Measurements from ENCODE around the gene MSX1. TPM values are rescaled to one million over a fixed set of nuclear protein-coding genes. Genes with fewer than 3 reads are reported as not detected.

The MSX1 gene
- polyA plus RNA-seq, 1 donor (not counting 4 experiments of a cell fraction or from before 2014, with no cell fraction given): not detected

- no peaks in the 10 kb centered on the region for H3K9me3 ChIP-seq (ENCODE audit: control insufficient read depth, low read depth, low read length)
- H2AFZ ChIP-seq (ENCODE audit: control insufficient read depth, low read length): no peak overlapping the region
- dilution Hi-C loops (cut with MboI; ENCODE audit: extremely low pct_ligation_motif_present, low sequenced_read_pairs): no loop called here
- H3K9me1 ChIP-seq (ENCODE audit: control insufficient read depth, extremely low read depth, insufficient read depth, low read length): no peaks in the 10 kb centered on the region
- H3K79me2 ChIP-seq (ENCODE audit: control insufficient read depth, insufficient read depth, low read length): no peaks in the 10 kb centered on the region
- H3K27ac ChIP-seq (ENCODE audit: control insufficient read depth, insufficient read depth, low read length): no peak overlapping the region
- H3K27me3 ChIP-seq (ENCODE audit: control insufficient read depth, extremely low read depth, insufficient read depth, low read length): no peaks in the 10 kb centered on the region
- no peak for TF ChIP-seq EZH2 (IDR thresholded peaks at IDR 0.05; ENCODE audit: low read length)
- no peak for TF ChIP-seq CTCF (optimal IDR thresholded peaks at IDR 0.05 in 1 of 3, IDR thresholded peaks at IDR 0.05 in 1 of 3, conservative IDR thresholded peaks at IDR 0.05 in 1 of 3; ENCODE audit: extremely low read depth in 1 of 3, insufficient read depth in 2 of 3, low read length in 3 of 3)
- H3K4me2 ChIP-seq (ENCODE audit: control insufficient read depth, extremely low read depth, insufficient read depth, low read depth, low read length): no peak overlapping the region
- no peaks in the 10 kb centered on the region for H4K20me1 ChIP-seq (ENCODE audit: control insufficient read depth, extremely low read depth, insufficient read depth, low read length)
- no peak for DNase-seq (ENCODE audit: low read depth, low spot score)
- no peaks in the 10 kb centered on the region for H3K4me1 ChIP-seq (ENCODE audit: control insufficient read depth, extremely low read depth, insufficient read depth, low read length)
- no peak overlapping the region for H3K9ac ChIP-seq (ENCODE audit: control insufficient read depth, extremely low read depth, insufficient read depth, low read length)
- no peak for FAIRE-seq
- H3K4me3 ChIP-seq (ENCODE audit: control insufficient read depth in 2 of 3, extremely low read depth in 1 of 3, insufficient read depth in 2 of 3, low read depth in 1 of 3, low read length in 3 of 3): no peak overlapping the region
- no peaks in the 10 kb centered on the region for H3K36me3 ChIP-seq (ENCODE audit: control insufficient read depth in 2 of 2, extremely low read depth in 1 of 2, insufficient read depth in 2 of 2, low read length in 2 of 2)
Measured at GRCh38 chr4:4818415-4819212, 40.9 kb upstream of the MSX1 start.

GRCh38 chr4:4819213-4819606 is 40.3 kb upstream of the MSX1 start:
- no peak overlapping the region for H3K27ac ChIP-seq (ENCODE audit: control insufficient read depth, insufficient read depth, low read length)
- no peaks in the 10 kb centered on the region for H4K20me1 ChIP-seq (ENCODE audit: control insufficient read depth, extremely low read depth, insufficient read depth, low read length)
- no peaks in the 10 kb centered on the region for H3K36me3 ChIP-seq (ENCODE audit: control insufficient read depth in 2 of 2, extremely low read depth in 1 of 2, insufficient read depth in 2 of 2, low read length in 2 of 2)
- no peak for DNase-seq (ENCODE audit: low read depth, low spot score)
- no peaks in the 10 kb centered on the region for H3K4me1 ChIP-seq (ENCODE audit: control insufficient read depth, extremely low read depth, insufficient read depth, low read length)
- H3K9ac ChIP-seq (ENCODE audit: control insufficient read depth, extremely low read depth, insufficient read depth, low read length): no peak overlapping the region
- no peaks in the 10 kb centered on the region for H3K9me1 ChIP-seq (ENCODE audit: control insufficient read depth, extremely low read depth, insufficient read depth, low read length)
- TF ChIP-seq CTCF (optimal IDR thresholded peaks at IDR 0.05 in 1 of 3, IDR thresholded peaks at IDR 0.05 in 1 of 3, conservative IDR thresholded peaks at IDR 0.05 in 1 of 3; ENCODE audit: extremely low read depth in 1 of 3, insufficient read depth in 2 of 3, low read length in 3 of 3) (no peak), EZH2 (IDR thresholded peaks at IDR 0.05; ENCODE audit: low read length) (no peak)
- no peak overlapping the region for H2AFZ ChIP-seq (ENCODE audit: control insufficient read depth, low read length)
- H3K4me3 ChIP-seq (ENCODE audit: control insufficient read depth in 2 of 3, extremely low read depth in 1 of 3, insufficient read depth in 2 of 3, low read depth in 1 of 3, low read length in 3 of 3): no peak overlapping the region
- no peaks in the 10 kb centered on the region for H3K27me3 ChIP-seq (ENCODE audit: control insufficient read depth, extremely low read depth, insufficient read depth, low read length)
- H3K79me2 ChIP-seq (ENCODE audit: control insufficient read depth, insufficient read depth, low read length): no peaks in the 10 kb centered on the region
- H3K4me2 ChIP-seq (ENCODE audit: control insufficient read depth, extremely low read depth, insufficient read depth, low read depth, low read length): no peak overlapping the region
- H3K9me3 ChIP-seq (ENCODE audit: control insufficient read depth, low read depth, low read length): no peaks in the 10 kb centered on the region
- no peak for FAIRE-seq
- dilution Hi-C loops (cut with MboI; ENCODE audit: extremely low pct_ligation_motif_present, low sequenced_read_pairs): no loop called here
